RWPE2 (cell line): Measurements from ENCODE around the gene NCAM1.

Source experiments
- ATAC-seq: fragments of 200-7000 bp; cut with Tn5 transposase; 3 replicates; pipeline ENCODE4 v1.9.1; 2021; ENCODE audit warnings: low read depth
- DNase-seq: peaks from one replicate; pipeline ENCODE4 v3.0.0-alpha.2; 2020; ENCODE audit warnings: low spot score
- H3K27ac ChIP-seq: fragments of 450-650 bp; 2 replicates; pipeline ENCODE4 v1.5.1; 2017; ENCODE audit warnings: mild to moderate bottlenecking; ENCODE audit not compliant: poor library complexity, severe bottlenecking
- H3K27me3 ChIP-seq: fragments of 250-450 bp; sonication (Bioruptor Pico); 2 replicates; pipeline ENCODE4 v1.5.1; 2021; ENCODE audit warnings: mild to moderate bottlenecking, moderate library complexity; ENCODE audit not compliant: insufficient read depth, poor library complexity, severe bottlenecking
- H3K36me3 ChIP-seq: fragments of 250-450 bp; sonication (Bioruptor Pico); 2 replicates; pipeline ENCODE4 v1.5.1; 2020; ENCODE audit warnings: low read depth, mild to moderate bottlenecking, moderate library complexity
- H3K4me1 ChIP-seq: fragments of 250-450 bp; sonication (Bioruptor Pico); 2 replicates; pipeline ENCODE4 v1.5.1; 2021; ENCODE audit warnings: mild to moderate bottlenecking, moderate library complexity; ENCODE audit not compliant: insufficient read depth, poor library complexity, severe bottlenecking
- H3K4me3 ChIP-seq: fragments of 250-450 bp; sonication (Bioruptor Pico); 2 replicates; pipeline ENCODE4 v1.5.1; 2021; ENCODE audit warnings: mild to moderate bottlenecking, moderate library complexity; ENCODE audit not compliant: severe bottlenecking
- H3K9me3 ChIP-seq: fragments of 250-450 bp; sonication (Bioruptor Pico); 2 replicates; pipeline ENCODE4 v1.5.1; 2021; ENCODE audit warnings: mild to moderate bottlenecking, moderate library complexity; ENCODE audit not compliant: severe bottlenecking
- TF ChIP-seq, protein P1 (sequence below): fragments of 450-650 bp; IDR thresholded peaks from one replicate; pipeline ENCODE4 v1.5.1; 2017; ENCODE audit warnings: mild to moderate bottlenecking, moderate library complexity; ENCODE audit not compliant: poor library complexity, severe bottlenecking

The NCAM1 gene

DNA sequence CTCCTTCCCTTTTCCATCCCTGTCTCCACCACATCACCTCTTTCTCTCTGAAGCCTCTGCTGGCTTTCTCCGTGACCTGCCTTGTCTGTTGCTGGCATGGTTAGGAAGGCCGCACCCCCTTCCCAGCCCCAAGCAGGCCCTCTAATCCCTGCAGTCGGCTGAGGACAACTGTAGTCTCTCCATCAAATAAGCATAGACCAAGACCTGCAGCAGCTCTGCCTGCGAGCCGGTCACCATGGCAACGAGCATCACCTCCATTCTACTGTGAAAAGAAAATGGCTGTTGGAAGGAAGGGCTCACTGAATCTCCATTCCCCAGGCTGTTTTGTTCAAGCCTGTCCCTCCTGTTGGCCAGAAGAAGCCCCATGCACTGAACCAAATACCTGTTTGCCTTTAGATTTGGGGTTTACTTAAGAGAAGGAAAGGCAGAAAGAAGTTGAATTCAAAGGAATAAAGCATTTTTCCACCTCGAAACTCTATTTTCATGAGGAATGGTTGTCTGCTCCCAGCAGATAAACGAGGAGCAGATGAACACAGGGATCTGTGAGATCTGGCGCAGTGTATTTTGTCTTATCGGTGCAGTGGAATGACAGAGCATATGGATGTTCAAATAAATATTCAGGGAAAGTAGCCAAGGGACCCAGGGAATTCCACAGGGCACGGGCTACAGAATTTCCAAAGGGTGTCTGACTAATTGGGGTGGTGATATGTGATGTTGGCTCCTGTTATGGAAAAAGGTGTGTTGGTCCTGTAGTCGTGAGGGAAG, 240.0 kb downstream of the NCAM1 start:
- peak overlapping the region; percentile 78 for H3K27ac ChIP-seq
- TF ChIP-seq, protein P1, sequence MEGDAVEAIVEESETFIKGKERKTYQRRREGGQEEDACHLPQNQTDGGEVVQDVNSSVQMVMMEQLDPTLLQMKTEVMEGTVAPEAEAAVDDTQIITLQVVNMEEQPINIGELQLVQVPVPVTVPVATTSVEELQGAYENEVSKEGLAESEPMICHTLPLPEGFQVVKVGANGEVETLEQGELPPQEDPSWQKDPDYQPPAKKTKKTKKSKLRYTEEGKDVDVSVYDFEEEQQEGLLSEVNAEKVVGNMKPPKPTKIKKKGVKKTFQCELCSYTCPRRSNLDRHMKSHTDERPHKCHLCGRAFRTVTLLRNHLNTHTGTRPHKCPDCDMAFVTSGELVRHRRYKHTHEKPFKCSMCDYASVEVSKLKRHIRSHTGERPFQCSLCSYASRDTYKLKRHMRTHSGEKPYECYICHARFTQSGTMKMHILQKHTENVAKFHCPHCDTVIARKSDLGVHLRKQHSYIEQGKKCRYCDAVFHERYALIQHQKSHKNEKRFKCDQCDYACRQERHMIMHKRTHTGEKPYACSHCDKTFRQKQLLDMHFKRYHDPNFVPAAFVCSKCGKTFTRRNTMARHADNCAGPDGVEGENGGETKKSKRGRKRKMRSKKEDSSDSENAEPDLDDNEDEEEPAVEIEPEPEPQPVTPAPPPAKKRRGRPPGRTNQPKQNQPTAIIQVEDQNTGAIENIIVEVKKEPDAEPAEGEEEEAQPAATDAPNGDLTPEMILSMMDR: no peak
- no peaks in the 10 kb centered on the region for H3K36me3 ChIP-seq
- H3K4me1 ChIP-seq: peaks cover 21% of the 10 kb centered on the region
- no peak for DNase-seq
- H3K4me3 ChIP-seq: no peak overlapping the region
- H3K9me3 ChIP-seq: no peaks in the 10 kb centered on the region
- H3K27me3 ChIP-seq: no peaks in the 10 kb centered on the region
- no peak for ATAC-seq

DNA sequence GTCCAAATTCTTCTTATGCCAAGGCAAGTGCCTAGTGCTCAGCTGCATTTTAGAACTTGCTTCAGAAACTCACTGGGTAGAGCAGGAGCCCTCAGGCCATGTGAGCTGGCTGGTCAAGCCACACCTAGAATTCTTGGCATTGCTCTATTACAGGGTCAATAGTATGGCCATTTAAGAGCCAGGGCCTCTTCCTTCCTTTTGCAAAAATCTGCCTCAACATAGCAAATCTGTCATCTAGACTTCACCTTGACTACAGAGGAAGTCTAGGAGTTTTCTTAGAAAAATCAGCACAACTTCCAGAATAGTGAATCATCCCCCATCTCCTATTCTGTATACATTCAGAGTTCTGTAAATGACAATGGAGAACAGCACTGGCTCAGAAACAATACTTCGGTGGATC, 241.2 kb downstream of the NCAM1 start:
- ATAC-seq (peak; percentile 94), DNase-seq (peak; percentile 80)
- Histone ChIP-seq H3K4me1 (peaks cover 21% of the 10 kb centered on the region), H3K27me3 (no peaks in the 10 kb centered on the region), H3K36me3 (no peaks in the 10 kb centered on the region), H3K4me3 (no peak overlapping the region), H3K9me3 (no peaks in the 10 kb centered on the region), H3K27ac (peak overlapping the region; percentile 78)
- TF ChIP-seq, protein P1: no peak

DNA sequence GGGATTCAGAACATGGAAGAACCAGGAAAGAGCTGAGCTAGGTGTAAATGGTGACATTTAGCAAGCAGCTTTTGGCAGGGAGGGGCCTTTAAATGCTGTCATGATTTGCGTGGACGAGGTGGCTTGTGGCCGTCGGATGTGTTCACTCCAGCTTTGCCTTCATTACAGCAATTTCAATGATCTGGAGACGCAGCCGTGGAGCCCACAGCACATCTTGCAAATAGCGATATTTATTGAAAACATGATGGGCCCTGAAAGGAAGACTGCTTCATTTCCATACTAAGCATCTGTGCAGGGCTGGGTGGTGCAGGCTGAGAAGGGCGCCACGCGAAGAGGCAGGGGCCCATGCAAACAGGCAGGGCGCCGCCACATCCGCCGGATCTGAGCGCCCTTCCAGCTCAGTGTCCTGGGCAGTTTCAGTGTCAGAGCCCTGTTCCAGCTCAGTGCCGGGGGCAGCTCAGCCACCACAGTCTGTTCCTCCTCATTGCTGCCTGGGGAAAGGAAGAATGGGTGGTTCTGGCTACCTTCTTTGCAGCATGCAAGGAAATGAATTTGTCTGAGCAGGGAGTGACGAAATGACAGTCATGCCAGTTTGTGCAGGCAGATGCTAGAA, 242.0 kb downstream of the NCAM1 start:
- DNase-seq (no peak), ATAC-seq (no peak)
- Histone ChIP-seq H3K9me3 (no peaks in the 10 kb centered on the region), H3K4me3 (no peak overlapping the region), H3K4me1 (peaks cover 21% of the 10 kb centered on the region), H3K27ac (peak overlapping the region; percentile 78), H3K27me3 (no peaks in the 10 kb centered on the region), H3K36me3 (no peaks in the 10 kb centered on the region)
- TF ChIP-seq, protein P1: no peak

DNA sequence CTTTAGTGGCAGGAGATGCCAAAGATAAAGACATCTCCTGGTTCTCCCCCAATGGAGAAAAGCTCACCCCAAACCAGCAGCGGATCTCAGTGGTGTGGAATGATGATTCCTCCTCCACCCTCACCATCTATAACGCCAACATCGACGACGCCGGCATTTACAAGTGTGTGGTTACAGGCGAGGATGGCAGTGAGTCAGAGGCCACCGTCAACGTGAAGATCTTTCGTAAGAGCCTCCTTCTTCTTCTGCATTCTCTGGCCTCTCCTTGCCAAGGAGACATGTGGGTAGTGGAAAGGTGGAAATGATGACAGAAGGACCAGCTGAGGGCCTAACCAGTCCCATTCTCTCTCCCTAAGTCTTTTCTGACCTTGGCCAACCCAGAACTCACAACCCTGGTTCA, 243.1 kb downstream of the NCAM1 start:
- peaks cover 21% of the 10 kb centered on the region for H3K4me1 ChIP-seq
- ATAC-seq (no peak), DNase-seq (no peak)
- H3K36me3 ChIP-seq: no peaks in the 10 kb centered on the region
- no peaks in the 10 kb centered on the region for H3K27me3 ChIP-seq
- no peaks in the 10 kb centered on the region for H3K9me3 ChIP-seq
- no peak overlapping the region for H3K27ac ChIP-seq
- H3K4me3 ChIP-seq: no peak overlapping the region
- TF ChIP-seq, protein P1: no peak

DNA sequence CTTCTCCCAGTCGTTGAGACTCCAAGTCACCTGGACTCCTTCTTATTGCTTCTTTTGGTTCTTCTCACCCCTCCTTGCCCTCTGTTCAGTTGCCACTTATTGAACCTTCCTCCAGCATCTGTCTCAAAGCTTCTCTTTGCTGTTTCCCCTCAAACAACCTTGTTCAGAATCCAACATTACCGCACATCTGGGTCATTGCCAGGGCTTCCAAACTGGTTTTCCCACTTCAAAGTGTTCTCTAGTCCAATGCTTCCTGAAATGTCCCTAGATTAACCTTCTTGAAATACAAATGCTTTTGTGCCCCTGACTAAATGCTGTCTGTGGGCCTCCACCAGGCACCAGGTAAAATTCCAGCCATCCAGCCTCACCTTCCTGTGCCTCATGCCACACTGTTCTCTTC, 252.3 kb downstream of the NCAM1 start:
- Histone ChIP-seq H3K27me3 (no peaks in the 10 kb centered on the region), H3K9me3 (no peaks in the 10 kb centered on the region), H3K27ac (no peak overlapping the region), H3K4me3 (no peak overlapping the region), H3K4me1 (no peaks in the 10 kb centered on the region), H3K36me3 (no peaks in the 10 kb centered on the region)
- ATAC-seq (no peak), DNase-seq (no peak)
- TF ChIP-seq, protein P1: no peak
